ENCODE results near the gene DNMBP. TPM values are rescaled to one million over a fixed set of nuclear protein-coding genes. Genes with fewer than 3 reads are reported as not detected.

Gene DNMBP
- total and polyA plus RNA-seq, 12 donors = 5.1 to 8.1 (median 7.1) TPM

- Histone ChIP-seq H3K27ac (no peak overlapping the region), H3K4me3 (no peak overlapping the region), H3K9me3 (peaks cover 0 to 7% (median 0%) of the 10 kb centered on the region in 11 donors), H3K36me3 (no peaks in the 10 kb centered on the region), H3K27me3 (no peaks in the 10 kb centered on the region), H3K4me1 (no peaks in the 10 kb centered on the region)
- intact Hi-C loops (cut with DNase I) = no loop called here
- TF ChIP-seq, protein P1, sequence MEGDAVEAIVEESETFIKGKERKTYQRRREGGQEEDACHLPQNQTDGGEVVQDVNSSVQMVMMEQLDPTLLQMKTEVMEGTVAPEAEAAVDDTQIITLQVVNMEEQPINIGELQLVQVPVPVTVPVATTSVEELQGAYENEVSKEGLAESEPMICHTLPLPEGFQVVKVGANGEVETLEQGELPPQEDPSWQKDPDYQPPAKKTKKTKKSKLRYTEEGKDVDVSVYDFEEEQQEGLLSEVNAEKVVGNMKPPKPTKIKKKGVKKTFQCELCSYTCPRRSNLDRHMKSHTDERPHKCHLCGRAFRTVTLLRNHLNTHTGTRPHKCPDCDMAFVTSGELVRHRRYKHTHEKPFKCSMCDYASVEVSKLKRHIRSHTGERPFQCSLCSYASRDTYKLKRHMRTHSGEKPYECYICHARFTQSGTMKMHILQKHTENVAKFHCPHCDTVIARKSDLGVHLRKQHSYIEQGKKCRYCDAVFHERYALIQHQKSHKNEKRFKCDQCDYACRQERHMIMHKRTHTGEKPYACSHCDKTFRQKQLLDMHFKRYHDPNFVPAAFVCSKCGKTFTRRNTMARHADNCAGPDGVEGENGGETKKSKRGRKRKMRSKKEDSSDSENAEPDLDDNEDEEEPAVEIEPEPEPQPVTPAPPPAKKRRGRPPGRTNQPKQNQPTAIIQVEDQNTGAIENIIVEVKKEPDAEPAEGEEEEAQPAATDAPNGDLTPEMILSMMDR (IDR thresholded peaks at IDR 0.05) = no peak
- WGBS, 2 donors = 91 to 93% methylated on average over 8 of the region's 8 CpGs
- DNase-seq = no peak
- ATAC-seq = no peak
Measured at GRCh38 chr10:99860466-99860865, 149.3 kb downstream of the DNMBP start.

- no peaks in the 10 kb centered on the region for H3K27me3 ChIP-seq
- H3K4me1 ChIP-seq = no peaks in the 10 kb centered on the region
- H3K36me3 ChIP-seq = no peaks in the 10 kb centered on the region
- no peak for DNase-seq
- ATAC-seq = no peak
- WGBS, 2 donors = 33 to 38% methylated on average over 5 of the region's 5 CpGs
- no peak overlapping the region for H3K27ac ChIP-seq
- no peak overlapping the region for H3K4me3 ChIP-seq
- TF ChIP-seq, protein P1 (IDR thresholded peaks at IDR 0.05) = peak in 5 of 9 donors; percentile 7 to 31 (median 20)
- intact Hi-C loops (cut with DNase I) = loop anchor here in 1 of 10 donors (10.0 kb wide), 1 partner anchor 155 kb away; no protein-coding TSS in a partner anchor
- no peaks in the 10 kb centered on the region for H3K9me3 ChIP-seq
Measured at GRCh38 chr10:99859585-99859984, 150.2 kb downstream of the DNMBP start.

DNA sequence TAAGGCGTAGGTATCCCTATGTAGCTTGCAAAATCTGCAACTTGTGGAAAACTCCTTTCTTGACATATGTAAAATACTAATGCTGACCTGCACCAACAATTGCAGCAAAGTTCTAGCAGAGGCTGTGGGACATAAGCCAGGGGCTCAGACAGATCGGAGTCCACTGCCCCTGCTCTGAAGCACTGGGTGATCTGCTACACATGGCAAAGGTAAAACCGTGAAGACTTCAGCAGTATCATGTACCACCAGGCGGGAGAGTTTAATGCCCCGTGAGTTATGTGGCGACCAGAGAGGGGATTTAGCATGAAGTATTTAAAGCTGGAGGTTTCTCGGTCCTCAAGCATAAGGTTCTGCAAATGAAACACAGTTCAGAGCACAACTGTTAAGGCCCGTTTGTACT, 150.9 kb downstream of the DNMBP start:
- intact Hi-C loops (cut with DNase I) = loop anchor here in 1 of 10 donors (10.0 kb wide), 1 partner anchor 156 kb away; no protein-coding TSS in a partner anchor
- DNase-seq (no peak), ATAC-seq (no peak)
- Histone ChIP-seq H3K27ac (no peak overlapping the region), H3K27me3 (no peaks in the 10 kb centered on the region), H3K4me3 (no peak overlapping the region), H3K36me3 (no peaks in the 10 kb centered on the region), H3K4me1 (no peaks in the 10 kb centered on the region), H3K9me3 (no peaks in the 10 kb centered on the region)
- TF ChIP-seq, protein P1 (IDR thresholded peaks at IDR 0.05) = no peak
- 85 to 92% methylated on average over 8 of the region's 8 CpGs for WGBS, 2 donors

DNA sequence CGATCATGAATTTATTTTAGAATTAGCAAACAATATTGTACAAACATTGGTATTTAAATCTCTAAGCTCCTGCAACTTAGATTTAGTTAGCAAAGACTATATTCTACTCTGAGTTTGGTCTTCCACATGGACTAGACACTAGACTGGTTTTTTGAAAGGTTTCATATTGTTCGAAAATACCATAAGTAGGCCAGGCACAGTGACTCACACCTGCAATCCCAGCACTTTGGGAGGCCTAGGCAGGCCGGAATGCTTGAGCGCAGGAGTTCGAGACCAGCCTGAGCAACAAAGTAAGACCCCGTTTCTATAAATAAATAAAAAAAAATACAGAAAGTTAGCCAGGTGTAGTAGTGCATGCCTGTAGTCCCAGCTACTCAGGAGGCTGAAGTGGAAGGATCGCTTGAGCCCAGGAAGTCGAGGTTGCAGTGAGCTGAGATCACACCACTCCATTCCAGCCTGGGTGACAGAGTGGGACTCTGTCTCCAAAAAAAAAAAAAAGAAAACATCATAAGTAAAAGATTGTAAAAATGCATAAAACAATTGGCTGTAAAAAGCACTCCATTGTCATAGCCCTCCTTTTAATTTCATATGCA, 154.2 kb downstream of the DNMBP start:
- no peaks in the 10 kb centered on the region for H3K36me3 ChIP-seq
- no peak overlapping the region for H3K4me3 ChIP-seq
- DNase-seq = no peak
- TF ChIP-seq, protein P1 (IDR thresholded peaks at IDR 0.05) = no peak
- intact Hi-C loops (cut with DNase I) = loop anchor here in 2 of 10 donors (2.0 to 10.0 kb wide), 2 partner anchors 159 to 191 kb away; no protein-coding TSS in a partner anchor
- no peak overlapping the region for H3K27ac ChIP-seq
- H3K9me3 ChIP-seq = peaks cover 0 to 9% (median 0%) of the 10 kb centered on the region in 11 donors
- ATAC-seq = no peak
- H3K27me3 ChIP-seq = no peaks in the 10 kb centered on the region
- WGBS, 2 donors = 93 to 94% methylated on average over 8 of the region's 8 CpGs
- no peaks in the 10 kb centered on the region for H3K4me1 ChIP-seq
